ENCODE measurements around the gene ADCY9.

The ADCY9 gene

GRCh38 chr16:3995001-3995400 is 121.2 kb downstream of the ADCY9 start:
- TF ChIP-seq CTCF (conservative IDR thresholded peaks at IDR 0.05) = no peak
- H3K27ac ChIP-seq = no peak overlapping the region

- no peak for TF ChIP-seq CTCF (conservative IDR thresholded peaks at IDR 0.05)
These were observed 123.0 kb downstream of the ADCY9 start for GRCh38 chr16:3993052-3993785.

GRCh38 chr16:3992297-3993051 is 123.8 kb downstream of the ADCY9 start:
- H3K27ac ChIP-seq = no peak overlapping the region
- no peak for TF ChIP-seq CTCF (conservative IDR thresholded peaks at IDR 0.05)

More at GRCh38 chr16:3993052-3993785, 123.0 kb downstream of the ADCY9 start:
- no peak overlapping the region for H3K27ac ChIP-seq

- no peak for TF ChIP-seq CTCF (conservative IDR thresholded peaks at IDR 0.05)
- no peak overlapping the region for H3K27ac ChIP-seq
These were observed 127.4 kb downstream of the ADCY9 start for GRCh38 chr16:3988824-3989223.

- no peak for TF ChIP-seq CTCF (conservative IDR thresholded peaks at IDR 0.05)
These were observed 128.2 kb downstream of the ADCY9 start for GRCh38 chr16:3988011-3988410.

GRCh38 chr16:3987231-3987630 is 129.0 kb downstream of the ADCY9 start:
- no peak for TF ChIP-seq CTCF (conservative IDR thresholded peaks at IDR 0.05)
- no peak overlapping the region for H3K27ac ChIP-seq

More at GRCh38 chr16:3988011-3988410, 128.2 kb downstream of the ADCY9 start:
- no peak overlapping the region for H3K27ac ChIP-seq

- no peak for TF ChIP-seq CTCF (conservative IDR thresholded peaks at IDR 0.05)
- H3K27ac ChIP-seq = no peak overlapping the region
These were observed 130.1 kb downstream of the ADCY9 start for GRCh38 chr16:3986235-3986544.
